ENCODE measurements around the gene MAPK14. TPM values are rescaled to one million over a fixed set of nuclear protein-coding genes. Genes with fewer than 3 reads are reported as not detected.

Gene MAPK14
- total and polyA plus RNA-seq, 2 of the 4 experiments (the other 2 are of a cell fraction): 28.4 to 74.4 TPM

DNA sequence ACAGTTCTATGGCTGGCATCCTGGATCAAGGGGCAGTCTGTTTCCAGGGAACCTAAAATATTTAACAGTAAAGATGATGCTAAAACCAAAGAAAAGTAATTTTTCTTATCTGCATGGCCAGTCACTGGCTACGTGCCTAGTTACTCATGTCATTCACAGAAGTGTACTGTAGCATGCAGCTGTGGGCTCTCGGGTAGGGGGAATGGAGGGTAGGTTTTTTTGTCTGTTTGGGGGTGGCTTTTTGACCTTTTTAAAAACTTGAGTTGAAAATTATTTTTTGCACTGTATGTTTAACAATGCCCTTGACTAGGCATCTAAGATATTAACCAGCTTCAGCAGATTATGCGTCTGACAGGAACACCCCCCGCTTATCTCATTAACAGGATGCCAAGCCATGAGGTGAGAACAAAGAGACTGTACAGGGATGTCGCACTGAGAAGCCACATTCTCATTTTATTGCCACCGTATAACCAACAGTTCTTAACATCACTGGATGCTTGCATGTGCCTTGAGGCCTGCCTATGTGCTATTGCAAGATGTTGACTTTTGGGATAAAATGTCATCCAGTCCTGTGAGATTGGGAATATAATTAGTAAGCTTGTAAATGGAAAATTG lies 72.4 kb downstream of the MAPK14 start:
- dilution Hi-C loops (cut with HindIII; ENCODE audit: low sequenced_read_pairs, unreplicated experiment): no loop called here
- Histone ChIP-seq H3K14ac (replicated peaks; ENCODE audit: low read depth, low read length) (no peak overlapping the region), H3K9me1 (ENCODE audit: insufficient read depth, low read length) (peaks cover 3% of the 10 kb centered on the region; the same call in 1 of the 2 replicates), H3K4me1 (ENCODE audit: control insufficient read depth, insufficient read depth, low read length) (no peaks in the 10 kb centered on the region), H2BK20ac (ENCODE audit: low read depth, low read length) (no peak overlapping the region), H3K9me3 (ENCODE audit: control insufficient read depth, insufficient read depth, low read length) (no peaks in the 10 kb centered on the region; the same call in 1 of the 2 replicates), H2BK5ac (ENCODE audit: low read depth, low read length, poor library complexity, severe bottlenecking) (no peak overlapping the region), H2BK15ac (ENCODE audit: low read depth, low read length) (no peak overlapping the region), H3K9ac (ENCODE audit: low read depth, low read length) (no peak overlapping the region), H2AFZ (replicated peaks; ENCODE audit: low read length, poor library complexity) (no peak overlapping the region), H3K4me3 (ENCODE audit: insufficient read depth, low read depth, low read length) (no peak overlapping the region), H4K20me1 (ENCODE audit: insufficient read depth, low read length) (peaks cover 12% of the 10 kb centered on the region; the same call in 1 of the 2 replicates), H4K5ac (ENCODE audit: low read depth, low read length) (no peak overlapping the region), H3K4ac (ENCODE audit: low read depth, low read length) (no peak overlapping the region), H2BK120ac (ENCODE audit: low read depth, low read length) (no peak overlapping the region), H3K36me3 (ENCODE audit: control insufficient read depth, insufficient read depth, low read length) (peaks cover 20% of the 10 kb centered on the region), H3K27me3 (ENCODE audit: control insufficient read depth, insufficient read depth, low read length) (no peaks in the 10 kb centered on the region), H3K56ac (ENCODE audit: extremely low read depth, insufficient read depth, low read length) (no peak overlapping the region), H2AK9ac (replicated peaks; ENCODE audit: low read depth, low read length, poor library complexity) (no peak overlapping the region), H4K91ac (ENCODE audit: insufficient read depth, low read depth, low read length) (no peak overlapping the region), H3K79me1 (ENCODE audit: low read depth in 1 of 2, low read length in 2 of 2) (peaks cover 17 to 27% of the 10 kb centered on the region in 2 experiments; a peak in 2 of 4 replicates), H3K18ac (ENCODE audit: low read depth, low read length) (no peak overlapping the region), H3K4me2 (ENCODE audit: low read depth, low read length) (no peak overlapping the region), H2AK5ac (ENCODE audit: low read depth, low read length) (no peak overlapping the region), H3K27ac (ENCODE audit: insufficient read depth, low read length) (no peak overlapping the region), H3K23ac (ENCODE audit: low read depth, low read length) (no peak overlapping the region), H4K8ac (ENCODE audit: low read depth in 2 of 2, low read length in 2 of 2) (no peak overlapping the region)
- BruUV-seq (replicated peaks): no TSS peak
- TF ChIP-seq CHD1 (IDR thresholded peaks at IDR 0.05; ENCODE audit: low read depth, low read length): no peak
- no peak for TF ChIP-seq NFE2L2 (IDR thresholded peaks at IDR 0.05; ENCODE audit: low read depth, low read length)
- no peak for TF ChIP-seq RAD21 (IDR thresholded peaks at IDR 0.05; ENCODE audit: low read length)
- TF ChIP-seq RFX5 (IDR thresholded peaks at IDR 0.05; ENCODE audit: low read depth, low read length): no peak
- no peak for TF ChIP-seq CEBPB (IDR thresholded peaks at IDR 0.05; ENCODE audit: low read depth, low read length)
- no peak for TF ChIP-seq BHLHE40 (IDR thresholded peaks at IDR 0.05; ENCODE audit: low read depth, low read length)
- no peak for TF ChIP-seq MXI1 (IDR thresholded peaks at IDR 0.05; ENCODE audit: borderline replicate concordance, low read depth, low read length)
- no peak for TF ChIP-seq ELK1 (IDR thresholded peaks at IDR 0.05; ENCODE audit: borderline replicate concordance, low read depth, low read length)
- TF ChIP-seq USF2 (IDR thresholded peaks at IDR 0.05; ENCODE audit: low read depth, low read length): no peak
- no peak for DNase-seq
- ATAC-seq (ENCODE audit: low read depth): no peak
- 50% methylated on average over 1 of the region's 6 CpGs; no CpG with 5 or more reads in 1 of the 2 experiments for WGBS, 2 experiments (ENCODE audit: extremely low coverage in 2 of 2, insufficient read length in 1 of 2)
- CTCF ChIA-PET: interaction anchor here (0.5 kb wide), 1 partner anchor 10 kb away, joined by 4 read pairs; no protein-coding TSS in a partner anchor
- in situ Hi-C loops (cut with MboI; ENCODE audit: low sequenced_read_pairs): loop anchor here (5.0 kb wide), 1 partner anchor 73 kb away; the partner anchor contains the start of gene MAPK14
- POLR2A ChIA-PET (ENCODE audit: unreplicated experiment): interaction anchor here (0.6 kb wide), 1 partner anchor 977 kb away, joined by 3 read pairs; no protein-coding TSS in a partner anchor
- intact Hi-C loops (cut with micrococcal nuclease): loop anchor here (5.0 to 10.0 kb wide), 5 partner anchors 185 to 578 kb away; no protein-coding TSS in a partner anchor
